Epidermal melanocyte (primary cell): ENCODE results near the gene ZNF502.
A peak's percentile ranks its signal among the peaks of the same experiment; 100 is the strongest.
"Not testable (repeated sequence)": the region's sequence is repeated elsewhere in the genome, so short reads cannot be mapped to it uniquely, and the experiment has no call there.

Experiments
- DNase-seq: peaks from one replicate; pipeline ENCODE4 v3.0.0; 2011; ENCODE audit warnings: low spot score; ENCODE audit not compliant: insufficient read length

ZNF502 gene

GRCh38 chr3:44712455-44713075, at the start of gene ZNF502:
ZNF502 (plus strand) TSS chr3:44712660; CDS start chr3:44720262, 7,602 bp downstream.
- peak; percentile 75 for DNase-seq

- DNase-seq = no peak
These were observed 47.3 kb upstream of the ZNF502 start for GRCh38 chr3:44665173-44665572.

- DNase-seq = no peak
These were observed 46.1 kb upstream of the ZNF502 start for GRCh38 chr3:44666346-44666745.

- no peak for DNase-seq
These were observed 42.7 kb upstream of the ZNF502 start for GRCh38 chr3:44669760-44670159.

GRCh38 chr3:44673466-44673865, 39.0 kb upstream of the ZNF502 start:
- not testable (repeated sequence) for DNase-seq

GRCh38 chr3:44674211-44674610, 38.2 kb upstream of the ZNF502 start:
- DNase-seq = no peak

GRCh38 chr3:44678480-44679116, 33.9 kb upstream of the ZNF502 start:
- DNase-seq = no peak

GRCh38 chr3:44680921-44681455, 31.5 kb upstream of the ZNF502 start:
- DNase-seq = no peak

GRCh38 chr3:44682182-44682896, 30.1 kb upstream of the ZNF502 start:
- no peak for DNase-seq

GRCh38 chr3:44685128-44685800, 27.2 kb upstream of the ZNF502 start:
- peak; percentile 49 for DNase-seq

- no peak for DNase-seq
These were observed 24.6 kb upstream of the ZNF502 start for GRCh38 chr3:44687898-44688297.

GRCh38 chr3:44721231-44722102, 9.0 kb downstream of the ZNF502 start:
- DNase-seq = no peak

- DNase-seq = no peak
These were observed 9.6 kb downstream of the ZNF502 start for GRCh38 chr3:44722103-44722401.

GRCh38 chr3:44729384-44729910, 17.0 kb downstream of the ZNF502 start, which contains the start of gene ZNF501:
ZNF501 (plus strand) TSS chr3:44729635; CDS start chr3:44734422, 4,787 bp downstream.
- peak; percentile 72 for DNase-seq

- DNase-seq = no peak
These were observed 22.2 kb downstream of the ZNF502 start for GRCh38 chr3:44734646-44735168.

GRCh38 chr3:44761101-44761423, 48.6 kb downstream of the ZNF502 start:
- no peak for DNase-seq

- DNase-seq = peak; percentile 81
These were observed 49.1 kb downstream of the ZNF502 start, which contains the start of the genes KIAA1143 and KIF15 for GRCh38 chr3:44761424-44762169. KIAA1143 (minus strand) TSS chr3:44761619; CDS start chr3:44761602, 17 bp downstream. KIF15 (plus strand) TSS chr3:44761794; CDS start chr3:44761866, 72 bp downstream.

- no peak for DNase-seq
These were observed 49.8 kb downstream of the ZNF502 start for GRCh38 chr3:44762170-44762677.

GRCh38 chr3:44762690-44763089, 50.2 kb downstream of the ZNF502 start:
- no peak for DNase-seq
